WTC11 (cell line): ENCODE measurements around the gene TNS2. TPM values are rescaled to one million over a fixed set of nuclear protein-coding genes. Genes with fewer than 3 reads are reported as not detected.

Experiments used
- ATAC-seq: fragments of 200-7000 bp; cut with Tn5 transposase; 2 replicates; pipeline ENCODE4 v1.10.0; 2021; ENCODE audit warnings: mild to moderate bottlenecking, moderate library complexity
- CTCF ChIA-PET: fragments of 300-600 bp; sonication (Branson Sonifier 250); formaldehyde crosslinking; loops from one replicate; lab custom pipeline; 2021; ENCODE audit warnings: antibody characterized with exemption; lab: Charles Lee
- POLR2A ChIA-PET: fragments of 350-600 bp; sonication (Branson Sonifier 250); formaldehyde crosslinking; loops from one replicate; lab custom pipeline; 2021; ENCODE audit warnings: antibody characterized with exemption; lab: Charles Lee
- DNase-seq: peaks from one replicate; pipeline ENCODE4 v3.0.0; 2021; ENCODE audit warnings: low spot score
- H3K27ac Mint-ChIP-seq: 2 replicates; pipeline ENCODE4 v1.8.0; 2021; ENCODE audit warnings: mixed read lengths
- H3K27me3 Mint-ChIP-seq: 2 replicates; pipeline ENCODE4 v1.8.0; 2021; ENCODE audit warnings: low read depth, mild to moderate bottlenecking, moderate library complexity, mixed read lengths
- H3K36me3 Mint-ChIP-seq: 2 replicates; pipeline ENCODE4 v1.8.0; 2021; ENCODE audit warnings: mixed read lengths
- H3K4me1 Mint-ChIP-seq: 2 replicates; pipeline ENCODE4 v1.8.0; 2022; ENCODE audit warnings: mixed read lengths
- H3K4me3 Mint-ChIP-seq: 2 replicates; pipeline ENCODE4 v1.8.0; 2021; ENCODE audit warnings: mild to moderate bottlenecking, moderate library complexity, mixed read lengths
- H3K9me3 Mint-ChIP-seq: 2 replicates; pipeline ENCODE4 v1.8.0; 2021; ENCODE audit warnings: mixed read lengths
- ATF1 ChIP-seq: sonication (generic); formaldehyde crosslinking; IDR thresholded peaks from 2 replicates; pipeline ENCODE4 v1.8.1; 2023; ENCODE audit warnings: mild to moderate bottlenecking, moderate library complexity, missing genetic modification reagents
- CBFB ChIP-seq: sonication (generic); formaldehyde crosslinking; IDR thresholded peaks from 2 replicates; pipeline ENCODE4 v1.8.1; 2022; ENCODE audit warnings: mild to moderate bottlenecking, low read depth, missing genetic modification reagents
- CREM ChIP-seq: sonication (generic); formaldehyde crosslinking; IDR thresholded peaks from 2 replicates; pipeline ENCODE4 v1.8.1; 2022; ENCODE audit warnings: mild to moderate bottlenecking, missing genetic modification reagents, moderate library complexity
- ELF4 ChIP-seq: sonication (generic); formaldehyde crosslinking; IDR thresholded peaks from 2 replicates; pipeline ENCODE4 v1.8.1; 2022; ENCODE audit warnings: low read depth, mild to moderate bottlenecking, moderate library complexity, missing genetic modification reagents
- ETV6 ChIP-seq: sonication (generic); formaldehyde crosslinking; IDR thresholded peaks from 2 replicates; pipeline ENCODE4 v1.8.1; 2022; ENCODE audit warnings: mild to moderate bottlenecking, missing genetic modification reagents
- IRF2 ChIP-seq: sonication (generic); formaldehyde crosslinking; IDR thresholded peaks from 2 replicates; pipeline ENCODE4 v1.8.0; 2022; ENCODE audit warnings: low read depth, missing genetic modification reagents, borderline replicate concordance
- NFE2L1 ChIP-seq: sonication (generic); formaldehyde crosslinking; IDR thresholded peaks from 2 replicates; pipeline ENCODE4 v1.8.1; 2023; ENCODE audit warnings: missing genetic modification reagents
- NR2C2 ChIP-seq: sonication (generic); formaldehyde crosslinking; IDR thresholded peaks from 2 replicates; pipeline ENCODE4 v1.8.0; 2022; ENCODE audit warnings: mild to moderate bottlenecking, missing genetic modification reagents
- SMAD4 ChIP-seq: sonication (generic); formaldehyde crosslinking; IDR thresholded peaks from 2 replicates; pipeline ENCODE4 v1.8.0; 2022; ENCODE audit warnings: mild to moderate bottlenecking, missing genetic modification reagents
- TEAD1 ChIP-seq: sonication (generic); formaldehyde crosslinking; IDR thresholded peaks from 2 replicates; pipeline ENCODE4 v1.8.0; 2022; ENCODE audit warnings: mild to moderate bottlenecking, missing genetic modification reagents
- ZMAT4 ChIP-seq: fragments of 250-450 bp; sonication (Bioruptor Pico); IDR thresholded peaks from 2 replicates; pipeline ENCODE4 v1.9.0; 2021; ENCODE audit warnings: mild to moderate bottlenecking
- ZNF317 ChIP-seq: sonication (generic); formaldehyde crosslinking; IDR thresholded peaks from 2 replicates; pipeline ENCODE4 v1.8.1; 2023; ENCODE audit warnings: low read depth, mild to moderate bottlenecking, moderate library complexity, missing genetic modification reagents, borderline replicate concordance
- ZNF416 ChIP-seq: fragments of 250-450 bp; sonication (Bioruptor Pico); IDR thresholded peaks from 2 replicates; pipeline ENCODE4 v1.9.0; 2021; ENCODE audit warnings: mild to moderate bottlenecking, inconsistent platforms
- ZNF671 ChIP-seq: fragments of 250-450 bp; sonication (Bioruptor Pico); IDR thresholded peaks from 2 replicates; pipeline ENCODE4 v1.8.0; 2021; ENCODE audit warnings: mild to moderate bottlenecking
- total RNA-seq: library from RNA; stranded (reverse); gene quantifications from 3 replicates; pipeline ENCODE4 v1.2.3, GENCODE V29; 2021
- TF ChIP-seq, protein P1 (sequence below): fragments of 200-600 bp; IDR thresholded peaks from 2 replicates; pipeline ENCODE4 v1.8.0; 2022; ENCODE audit warnings: antibody characterized with exemption
- TF ChIP-seq, protein P2 (sequence below): sonication (generic); formaldehyde crosslinking; IDR thresholded peaks from 2 replicates; pipeline ENCODE4 v1.8.0; 2023; ENCODE audit warnings: missing genetic modification reagents, mild to moderate bottlenecking, borderline replicate concordance
- TF ChIP-seq, protein P3 (sequence below): sonication (generic); formaldehyde crosslinking; IDR thresholded peaks from 2 replicates; pipeline ENCODE4 v1.8.1; 2023; ENCODE audit warnings: mild to moderate bottlenecking, missing genetic modification reagents, borderline replicate concordance
- TF ChIP-seq, protein P4 (sequence below): sonication (generic); formaldehyde crosslinking; conservative IDR thresholded peaks from 2 replicates; pipeline ENCODE4 v1.8.1; 2023; ENCODE audit warnings: mild to moderate bottlenecking, low read depth, missing genetic modification reagents, moderate library complexity
- TF ChIP-seq, protein P5 (sequence below): sonication (generic); formaldehyde crosslinking; IDR thresholded peaks from 2 replicates; pipeline ENCODE4 v1.8.0; 2023; ENCODE audit warnings: missing genetic modification reagents

TNS2 gene
- total RNA-seq, 1 experiment from 2014 or later, result 7.7 TPM

DNA sequence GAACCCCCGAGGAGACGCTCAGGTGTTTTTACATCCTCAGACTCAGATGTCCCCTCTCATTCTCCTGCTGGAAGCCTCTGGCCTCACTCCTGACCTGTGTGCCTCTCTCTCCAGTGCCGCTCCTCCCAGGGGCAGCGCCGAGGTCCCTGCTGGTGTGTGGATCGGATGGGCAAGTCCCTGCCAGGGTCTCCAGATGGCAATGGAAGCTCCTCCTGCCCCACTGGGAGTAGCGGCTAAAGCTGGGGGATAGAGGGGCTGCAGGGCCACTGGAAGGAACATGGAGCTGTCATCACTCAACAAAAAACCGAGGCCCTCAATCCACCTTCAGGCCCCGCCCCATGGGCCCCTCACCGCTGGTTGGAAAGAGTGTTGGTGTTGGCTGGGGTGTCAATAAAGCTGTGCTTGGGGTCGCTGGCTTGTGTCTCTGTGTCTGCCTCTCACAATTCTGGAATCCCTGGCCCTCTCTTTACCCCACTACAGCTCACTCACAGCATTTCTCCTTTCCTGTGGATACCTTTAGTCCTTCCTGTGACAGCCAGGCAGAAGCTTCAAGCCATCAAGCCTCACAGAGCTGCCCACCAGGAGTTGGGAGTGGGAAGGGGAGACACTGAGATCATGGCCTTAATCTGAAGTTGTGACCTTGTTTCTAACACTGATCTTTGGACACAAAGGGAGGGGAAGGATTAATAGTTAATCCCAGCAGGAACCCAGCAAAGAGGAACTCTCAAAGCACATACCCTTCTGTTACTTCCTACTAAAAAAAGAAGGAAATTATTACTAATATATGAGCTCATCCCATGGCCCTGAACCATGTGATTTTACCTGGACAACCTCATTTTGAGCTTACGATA lies 52.3 kb downstream of the TNS2 start:
- Mint-ChIP-seq H3K27me3 (peaks cover 35% of the 10 kb centered on the region), H3K27ac (no peak overlapping the region)
- POLR2A ChIA-PET, result no interaction called here

More for the DNA sequence above, 52.3 kb downstream of the TNS2 start:
- Mint-ChIP-seq H3K4me1 (peaks cover 22% of the 10 kb centered on the region), H3K36me3 (no peaks in the 10 kb centered on the region), H3K4me3 (no peak overlapping the region), H3K9me3 (no peaks in the 10 kb centered on the region)
- DNase-seq, result no peak
- CTCF ChIA-PET, result interaction anchor here (0.5 to 14.6 kb wide), 12 partner anchors 8 to 250 kb away, joined by 3 to 474 read pairs (median 6); partner anchors contain the start of genes AAAS and SPRYD3
- no peak for ATAC-seq
- TF ChIP-seq ZNF317 (CRISPR knock-in tag) (no peak), ZNF416 (CRISPR knock-in tag) (no peak), NR2C2 (no peak), ATF1 (CRISPR knock-in tag) (no peak), IRF2 (no peak), ZNF671 (CRISPR knock-in tag) (no peak), CREM (CRISPR knock-in tag) (no peak), CBFB (no peak), SMAD4 (CRISPR knock-in tag) (no peak), NFE2L1 (CRISPR knock-in tag) (no peak), ZMAT4 (no peak), ELF4 (CRISPR knock-in tag) (no peak), TEAD1 (no peak), ETV6 (CRISPR knock-in tag) (no peak)
- TF ChIP-seq, protein P1, sequence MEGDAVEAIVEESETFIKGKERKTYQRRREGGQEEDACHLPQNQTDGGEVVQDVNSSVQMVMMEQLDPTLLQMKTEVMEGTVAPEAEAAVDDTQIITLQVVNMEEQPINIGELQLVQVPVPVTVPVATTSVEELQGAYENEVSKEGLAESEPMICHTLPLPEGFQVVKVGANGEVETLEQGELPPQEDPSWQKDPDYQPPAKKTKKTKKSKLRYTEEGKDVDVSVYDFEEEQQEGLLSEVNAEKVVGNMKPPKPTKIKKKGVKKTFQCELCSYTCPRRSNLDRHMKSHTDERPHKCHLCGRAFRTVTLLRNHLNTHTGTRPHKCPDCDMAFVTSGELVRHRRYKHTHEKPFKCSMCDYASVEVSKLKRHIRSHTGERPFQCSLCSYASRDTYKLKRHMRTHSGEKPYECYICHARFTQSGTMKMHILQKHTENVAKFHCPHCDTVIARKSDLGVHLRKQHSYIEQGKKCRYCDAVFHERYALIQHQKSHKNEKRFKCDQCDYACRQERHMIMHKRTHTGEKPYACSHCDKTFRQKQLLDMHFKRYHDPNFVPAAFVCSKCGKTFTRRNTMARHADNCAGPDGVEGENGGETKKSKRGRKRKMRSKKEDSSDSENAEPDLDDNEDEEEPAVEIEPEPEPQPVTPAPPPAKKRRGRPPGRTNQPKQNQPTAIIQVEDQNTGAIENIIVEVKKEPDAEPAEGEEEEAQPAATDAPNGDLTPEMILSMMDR, result no peak
- TF ChIP-seq, protein P2, sequence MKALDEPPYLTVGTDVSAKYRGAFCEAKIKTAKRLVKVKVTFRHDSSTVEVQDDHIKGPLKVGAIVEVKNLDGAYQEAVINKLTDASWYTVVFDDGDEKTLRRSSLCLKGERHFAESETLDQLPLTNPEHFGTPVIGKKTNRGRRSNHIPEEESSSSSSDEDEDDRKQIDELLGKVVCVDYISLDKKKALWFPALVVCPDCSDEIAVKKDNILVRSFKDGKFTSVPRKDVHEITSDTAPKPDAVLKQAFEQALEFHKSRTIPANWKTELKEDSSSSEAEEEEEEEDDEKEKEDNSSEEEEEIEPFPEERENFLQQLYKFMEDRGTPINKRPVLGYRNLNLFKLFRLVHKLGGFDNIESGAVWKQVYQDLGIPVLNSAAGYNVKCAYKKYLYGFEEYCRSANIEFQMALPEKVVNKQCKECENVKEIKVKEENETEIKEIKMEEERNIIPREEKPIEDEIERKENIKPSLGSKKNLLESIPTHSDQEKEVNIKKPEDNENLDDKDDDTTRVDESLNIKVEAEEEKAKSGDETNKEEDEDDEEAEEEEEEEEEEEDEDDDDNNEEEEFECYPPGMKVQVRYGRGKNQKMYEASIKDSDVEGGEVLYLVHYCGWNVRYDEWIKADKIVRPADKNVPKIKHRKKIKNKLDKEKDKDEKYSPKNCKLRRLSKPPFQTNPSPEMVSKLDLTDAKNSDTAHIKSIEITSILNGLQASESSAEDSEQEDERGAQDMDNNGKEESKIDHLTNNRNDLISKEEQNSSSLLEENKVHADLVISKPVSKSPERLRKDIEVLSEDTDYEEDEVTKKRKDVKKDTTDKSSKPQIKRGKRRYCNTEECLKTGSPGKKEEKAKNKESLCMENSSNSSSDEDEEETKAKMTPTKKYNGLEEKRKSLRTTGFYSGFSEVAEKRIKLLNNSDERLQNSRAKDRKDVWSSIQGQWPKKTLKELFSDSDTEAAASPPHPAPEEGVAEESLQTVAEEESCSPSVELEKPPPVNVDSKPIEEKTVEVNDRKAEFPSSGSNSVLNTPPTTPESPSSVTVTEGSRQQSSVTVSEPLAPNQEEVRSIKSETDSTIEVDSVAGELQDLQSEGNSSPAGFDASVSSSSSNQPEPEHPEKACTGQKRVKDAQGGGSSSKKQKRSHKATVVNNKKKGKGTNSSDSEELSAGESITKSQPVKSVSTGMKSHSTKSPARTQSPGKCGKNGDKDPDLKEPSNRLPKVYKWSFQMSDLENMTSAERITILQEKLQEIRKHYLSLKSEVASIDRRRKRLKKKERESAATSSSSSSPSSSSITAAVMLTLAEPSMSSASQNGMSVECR, result no peak
- TF ChIP-seq, protein P3, sequence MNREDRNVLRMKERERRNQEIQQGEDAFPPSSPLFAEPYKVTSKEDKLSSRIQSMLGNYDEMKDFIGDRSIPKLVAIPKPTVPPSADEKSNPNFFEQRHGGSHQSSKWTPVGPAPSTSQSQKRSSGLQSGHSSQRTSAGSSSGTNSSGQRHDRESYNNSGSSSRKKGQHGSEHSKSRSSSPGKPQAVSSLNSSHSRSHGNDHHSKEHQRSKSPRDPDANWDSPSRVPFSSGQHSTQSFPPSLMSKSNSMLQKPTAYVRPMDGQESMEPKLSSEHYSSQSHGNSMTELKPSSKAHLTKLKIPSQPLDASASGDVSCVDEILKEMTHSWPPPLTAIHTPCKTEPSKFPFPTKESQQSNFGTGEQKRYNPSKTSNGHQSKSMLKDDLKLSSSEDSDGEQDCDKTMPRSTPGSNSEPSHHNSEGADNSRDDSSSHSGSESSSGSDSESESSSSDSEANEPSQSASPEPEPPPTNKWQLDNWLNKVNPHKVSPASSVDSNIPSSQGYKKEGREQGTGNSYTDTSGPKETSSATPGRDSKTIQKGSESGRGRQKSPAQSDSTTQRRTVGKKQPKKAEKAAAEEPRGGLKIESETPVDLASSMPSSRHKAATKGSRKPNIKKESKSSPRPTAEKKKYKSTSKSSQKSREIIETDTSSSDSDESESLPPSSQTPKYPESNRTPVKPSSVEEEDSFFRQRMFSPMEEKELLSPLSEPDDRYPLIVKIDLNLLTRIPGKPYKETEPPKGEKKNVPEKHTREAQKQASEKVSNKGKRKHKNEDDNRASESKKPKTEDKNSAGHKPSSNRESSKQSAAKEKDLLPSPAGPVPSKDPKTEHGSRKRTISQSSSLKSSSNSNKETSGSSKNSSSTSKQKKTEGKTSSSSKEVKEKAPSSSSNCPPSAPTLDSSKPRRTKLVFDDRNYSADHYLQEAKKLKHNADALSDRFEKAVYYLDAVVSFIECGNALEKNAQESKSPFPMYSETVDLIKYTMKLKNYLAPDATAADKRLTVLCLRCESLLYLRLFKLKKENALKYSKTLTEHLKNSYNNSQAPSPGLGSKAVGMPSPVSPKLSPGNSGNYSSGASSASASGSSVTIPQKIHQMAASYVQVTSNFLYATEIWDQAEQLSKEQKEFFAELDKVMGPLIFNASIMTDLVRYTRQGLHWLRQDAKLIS (CRISPR knock-in tag), result no peak
- TF ChIP-seq, protein P4, sequence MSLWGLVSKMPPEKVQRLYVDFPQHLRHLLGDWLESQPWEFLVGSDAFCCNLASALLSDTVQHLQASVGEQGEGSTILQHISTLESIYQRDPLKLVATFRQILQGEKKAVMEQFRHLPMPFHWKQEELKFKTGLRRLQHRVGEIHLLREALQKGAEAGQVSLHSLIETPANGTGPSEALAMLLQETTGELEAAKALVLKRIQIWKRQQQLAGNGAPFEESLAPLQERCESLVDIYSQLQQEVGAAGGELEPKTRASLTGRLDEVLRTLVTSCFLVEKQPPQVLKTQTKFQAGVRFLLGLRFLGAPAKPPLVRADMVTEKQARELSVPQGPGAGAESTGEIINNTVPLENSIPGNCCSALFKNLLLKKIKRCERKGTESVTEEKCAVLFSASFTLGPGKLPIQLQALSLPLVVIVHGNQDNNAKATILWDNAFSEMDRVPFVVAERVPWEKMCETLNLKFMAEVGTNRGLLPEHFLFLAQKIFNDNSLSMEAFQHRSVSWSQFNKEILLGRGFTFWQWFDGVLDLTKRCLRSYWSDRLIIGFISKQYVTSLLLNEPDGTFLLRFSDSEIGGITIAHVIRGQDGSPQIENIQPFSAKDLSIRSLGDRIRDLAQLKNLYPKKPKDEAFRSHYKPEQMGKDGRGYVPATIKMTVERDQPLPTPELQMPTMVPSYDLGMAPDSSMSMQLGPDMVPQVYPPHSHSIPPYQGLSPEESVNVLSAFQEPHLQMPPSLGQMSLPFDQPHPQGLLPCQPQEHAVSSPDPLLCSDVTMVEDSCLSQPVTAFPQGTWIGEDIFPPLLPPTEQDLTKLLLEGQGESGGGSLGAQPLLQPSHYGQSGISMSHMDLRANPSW (CRISPR knock-in tag), result no peak
- TF ChIP-seq, protein P5, sequence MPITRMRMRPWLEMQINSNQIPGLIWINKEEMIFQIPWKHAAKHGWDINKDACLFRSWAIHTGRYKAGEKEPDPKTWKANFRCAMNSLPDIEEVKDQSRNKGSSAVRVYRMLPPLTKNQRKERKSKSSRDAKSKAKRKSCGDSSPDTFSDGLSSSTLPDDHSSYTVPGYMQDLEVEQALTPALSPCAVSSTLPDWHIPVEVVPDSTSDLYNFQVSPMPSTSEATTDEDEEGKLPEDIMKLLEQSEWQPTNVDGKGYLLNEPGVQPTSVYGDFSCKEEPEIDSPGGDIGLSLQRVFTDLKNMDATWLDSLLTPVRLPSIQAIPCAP (CRISPR knock-in tag), result no peak
